IMR-90 (cell line): ENCODE data around the gene CLEC4M. TPM values are rescaled to one million over a fixed set of nuclear protein-coding genes. Genes with fewer than 3 reads are reported as not detected.
A peak's percentile ranks its signal among the peaks of the same experiment; 100 is the strongest.

Experiments
- ATAC-seq: fragments of 200-7000 bp; cut with Tn5 transposase; 2 replicates; pipeline ENCODE4 v1.9.1; 2020; ENCODE audit warnings: low read depth, mild to moderate bottlenecking, moderate library complexity
- BruUV-seq: library from RNA; stranded (reverse); fragments of 400-500 nt; replicated peaks from 2 replicates; lab custom pipeline; 2021; lab: Mats Ljungman, UMichigan
- CTCF ChIA-PET: fragments of 300-600 bp; formaldehyde crosslinking; extraction: SDS; loops from one replicate; lab custom pipeline; 2021; ENCODE audit warnings: antibody characterized with exemption; lab: Yijun Ruan, JAX
- POLR2A ChIA-PET: fragments of 300-600 bp; sonication (Branson Sonifier 250); formaldehyde crosslinking; loops from one replicate; lab custom pipeline; 2022; ENCODE audit warnings: antibody characterized with exemption; ENCODE audit not compliant: unreplicated experiment; lab: Charles Lee
- DNase-seq: peaks from one replicate; pipeline ENCODE4 v3.0.0; 2013
- H2AFZ ChIP-seq: replicated peaks from 2 replicates; pipeline ENCODE3; 2013; ENCODE audit warnings: low read length, mild to moderate bottlenecking; ENCODE audit not compliant: poor library complexity
- H2AK5ac ChIP-seq: 2 replicates; pipeline ENCODE4 v1.6.1; 2013; ENCODE audit warnings: low read depth, low read length, inconsistent platforms
- H2AK9ac ChIP-seq: replicated peaks from 2 replicates; pipeline ENCODE3; 2013; ENCODE audit warnings: mild to moderate bottlenecking, low read depth, low read length, moderate library complexity; ENCODE audit not compliant: poor library complexity
- H2BK120ac ChIP-seq: 2 replicates; pipeline ENCODE4 v1.6.1; 2013; ENCODE audit warnings: low read depth, low read length, inconsistent platforms
- H2BK15ac ChIP-seq: 3 replicates; pipeline ENCODE4 v1.6.1; 2013; ENCODE audit warnings: low read depth, low read length, inconsistent platforms
- H2BK20ac ChIP-seq: 2 replicates; pipeline ENCODE4 v1.6.1; 2013; ENCODE audit warnings: low read depth, mild to moderate bottlenecking, inconsistent platforms, low read length, moderate library complexity
- H2BK5ac ChIP-seq: 2 replicates; pipeline ENCODE4 v1.6.1; 2013; ENCODE audit warnings: mild to moderate bottlenecking, low read depth, low read length, inconsistent platforms; ENCODE audit not compliant: poor library complexity, severe bottlenecking
- H3K14ac ChIP-seq: replicated peaks from 2 replicates; pipeline ENCODE4 v1.6.1; 2013; ENCODE audit warnings: low read depth, low read length, inconsistent platforms
- H3K18ac ChIP-seq: 2 replicates; pipeline ENCODE4 v1.6.1; 2013; ENCODE audit warnings: low read depth, low read length, control low read depth
- H3K23ac ChIP-seq: 2 replicates; pipeline ENCODE4 v1.6.1; 2013; ENCODE audit warnings: low read depth, low read length, inconsistent platforms
- H3K27ac ChIP-seq: 2 replicates; pipeline ENCODE4 v1.5.1; 2013; ENCODE audit warnings: mild to moderate bottlenecking, control low read depth, low read length; ENCODE audit not compliant: insufficient read depth
- H3K27me3 ChIP-seq: 2 replicates; pipeline ENCODE4 v1.6.1; 2013; ENCODE audit warnings: low read length; ENCODE audit not compliant: control insufficient read depth, insufficient read depth
- H3K36me3 ChIP-seq: 2 replicates; pipeline ENCODE4 v1.6.1; 2013; ENCODE audit warnings: low read length, mixed read lengths; ENCODE audit not compliant: control insufficient read depth, insufficient read depth
- H3K4ac ChIP-seq: 2 replicates; pipeline ENCODE4 v1.6.1; 2013; ENCODE audit warnings: low read depth, low read length, inconsistent platforms
- H3K4me1 ChIP-seq: 2 replicates; pipeline ENCODE4 v1.6.1; 2013; ENCODE audit warnings: low read length, mixed read lengths; ENCODE audit not compliant: control insufficient read depth, insufficient read depth
- H3K4me2 ChIP-seq: 2 replicates; pipeline ENCODE4 v1.6.1; 2013; ENCODE audit warnings: low read depth, mild to moderate bottlenecking, control low read depth, low read length, moderate library complexity
- H3K4me3 ChIP-seq: 2 replicates; pipeline ENCODE4 v1.5.1; 2013; ENCODE audit warnings: low read depth, mild to moderate bottlenecking, control low read depth, low read length, moderate library complexity; ENCODE audit not compliant: insufficient read depth
- H3K56ac ChIP-seq: 2 replicates; pipeline ENCODE4 v1.6.1; 2013; ENCODE audit warnings: low read length, inconsistent platforms; ENCODE audit not compliant: insufficient read depth; ENCODE audit errors: extremely low read depth
- H3K79me1 ChIP-seq, 2 experiments: 2 replicates each; pipeline ENCODE4 v1.6.1; 2013; ENCODE audit warnings: low read length in 2 of 2, inconsistent platforms in 1 of 2, low read depth in 1 of 2
- H3K9ac ChIP-seq: 2 replicates; pipeline ENCODE4 v1.6.1; 2013; ENCODE audit warnings: low read depth, low read length, control low read depth
- H3K9me1 ChIP-seq: 2 replicates; pipeline ENCODE4 v1.6.1; 2013; ENCODE audit warnings: low read length, inconsistent platforms; ENCODE audit not compliant: insufficient read depth
- H3K9me3 ChIP-seq: 2 replicates; pipeline ENCODE4 v1.6.1; 2013; ENCODE audit warnings: low read length; ENCODE audit not compliant: control insufficient read depth, insufficient read depth
- H4K20me1 ChIP-seq: 2 replicates; pipeline ENCODE4 v1.6.1; 2013; ENCODE audit warnings: low read length, inconsistent platforms; ENCODE audit not compliant: insufficient read depth
- H4K5ac ChIP-seq: 2 replicates; pipeline ENCODE4 v1.6.1; 2013; ENCODE audit warnings: mild to moderate bottlenecking, low read depth, low read length, control low read depth
- H4K8ac ChIP-seq, 2 experiments: 2 replicates each; pipeline ENCODE4 v1.6.1; 2013; ENCODE audit warnings: low read depth in 2 of 2, low read length in 2 of 2, control low read depth in 1 of 2, inconsistent platforms in 1 of 2
- H4K91ac ChIP-seq: 2 replicates; pipeline ENCODE4 v1.6.1; 2013; ENCODE audit warnings: low read depth, low read length, inconsistent platforms; ENCODE audit not compliant: insufficient read depth
- MAFK ChIP-seq: IDR thresholded peaks from 2 replicates; pipeline ENCODE4 v1.6.1; 2012; ENCODE audit warnings: low read depth, low read length, improper control_type of control experiment
- MAZ ChIP-seq: IDR thresholded peaks from 2 replicates; pipeline ENCODE4 v1.6.1; 2012; ENCODE audit warnings: low read depth, mild to moderate bottlenecking, low read length, improper control_type of control experiment, moderate library complexity, borderline replicate concordance
- MXI1 ChIP-seq: IDR thresholded peaks from 2 replicates; pipeline ENCODE4 v1.6.1; 2012; ENCODE audit warnings: low read depth, mild to moderate bottlenecking, low read length, moderate library complexity, borderline replicate concordance
- POLR2A ChIP-seq: IDR thresholded peaks from 2 replicates; pipeline ENCODE4 v1.6.1; 2012; ENCODE audit warnings: mild to moderate bottlenecking, low read depth, low read length
- RAD21 ChIP-seq: IDR thresholded peaks from 2 replicates; pipeline ENCODE4 v1.6.1; 2012; ENCODE audit warnings: low read length, improper control_type of control experiment
- RFX5 ChIP-seq: IDR thresholded peaks from 2 replicates; pipeline ENCODE4 v1.8.0; 2012; ENCODE audit warnings: low read depth, mild to moderate bottlenecking, low read length, moderate library complexity
- SMC3 ChIP-seq: fragments of 150-350 bp; IDR thresholded peaks from 2 replicates; pipeline ENCODE4 v1.6.1; 2016; ENCODE audit warnings: low read depth, mild to moderate bottlenecking, antibody characterized with exemption, low read length, moderate library complexity
- WGBS, 2 experiments: methylation state at CpG; one replicate each; pipeline versions ENCODE4 v1.1.5 to v1.1.7; 2013; ENCODE audit warnings: missing lambda C conversion rate in 2 of 2; ENCODE audit not compliant: insufficient read length in 1 of 2; ENCODE audit errors: extremely low coverage in 2 of 2; 5-methylcytosine and 5-hydroxymethylcytosine counted together
- dilution Hi-C: fragments of 300-500 bp; cut with HindIII; formaldehyde crosslinking; loops from one replicate; pipeline ENCODE4 v1.14.3; 2018; ENCODE audit warnings: low sequenced_read_pairs; ENCODE audit not compliant: unreplicated experiment
- in situ Hi-C: fragments of 300-500 bp; cut with MboI; formaldehyde crosslinking; loops from 3 replicates; pipeline ENCODE4 v1.14.3; 2019; ENCODE audit warnings: low sequenced_read_pairs, inconsistent platforms, mixed read lengths
- intact Hi-C: fragments of 100-400 bp; cut with micrococcal nuclease; formaldehyde crosslinking; loops from 2 replicates; pipeline ENCODE4 v1.10.0; 2022
- polyA plus RNA-seq, 3 experiments: library from polyadenylated mRNA; depleted of rRNA; stranded (reverse); fragments of >200 nt; gene quantifications; 2 replicates each; pipeline ENCODE4 v1.2.3, GENCODE V29; 2012; ENCODE audit warnings: low replicate concordance in 1 of 3
- total RNA-seq: library from RNA; depleted of rRNA; stranded (reverse); fragments of >200 nt; gene quantifications from 2 replicates; pipeline ENCODE4 v1.2.3, GENCODE V29; 2012
- TF ChIP-seq, protein P1 (sequence below): conservative IDR thresholded peaks from 2 replicates; pipeline ENCODE4 v1.5.1; 2012; ENCODE audit warnings: mild to moderate bottlenecking, low read depth, low read length, improper control_type of control experiment
- TF ChIP-seq, protein P2 (sequence below): fragments of 150-350 bp; IDR thresholded peaks from 2 replicates; pipeline ENCODE4 v1.6.1; 2016; ENCODE audit warnings: low read depth, mild to moderate bottlenecking, low read length, moderate library complexity, borderline replicate concordance
- TF ChIP-seq, protein P3 (sequence below): fragments of 150-350 bp; IDR thresholded peaks from 2 replicates; pipeline ENCODE4 v1.6.1; 2017; ENCODE audit warnings: mild to moderate bottlenecking, antibody characterized with exemption, low read length, low read depth

Gene CLEC4M
- total and polyA plus RNA-seq, 2 of the 4 experiments (the other 2 are of a cell fraction): not detected

DNA sequence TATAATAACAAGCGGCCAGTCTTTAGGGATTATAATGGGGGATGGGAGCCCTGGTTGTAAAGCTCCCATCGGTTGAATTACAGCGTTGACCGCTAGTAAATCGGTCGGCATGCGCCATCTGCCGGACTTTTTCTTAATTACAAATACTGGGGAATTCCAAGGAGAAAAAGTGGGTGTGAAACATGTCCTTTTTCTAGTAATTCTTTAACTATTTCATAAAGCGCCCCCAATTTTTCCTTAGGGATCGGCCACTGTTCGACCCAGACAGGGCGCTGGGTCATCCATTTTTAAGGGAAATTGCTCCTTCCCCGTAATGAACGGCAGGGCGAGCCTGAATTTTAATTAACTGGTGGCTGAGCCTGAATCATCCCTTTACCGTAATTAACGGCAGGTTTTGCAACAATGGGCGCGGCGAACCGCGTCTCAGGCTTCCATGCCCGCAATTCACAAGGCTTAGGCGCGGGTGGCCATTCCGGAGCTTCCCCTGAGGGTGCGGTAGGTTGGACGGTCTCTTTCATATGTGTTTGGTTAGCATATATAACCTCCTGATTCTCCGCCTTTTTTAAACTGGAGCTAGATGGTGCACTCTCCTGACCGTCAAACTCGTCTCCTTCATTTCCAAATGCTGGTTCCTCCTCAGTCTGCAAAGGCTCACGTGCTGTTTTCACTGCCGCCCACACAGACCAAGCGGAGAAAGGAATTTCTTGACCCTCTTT is 36.8 kb downstream of the CLEC4M start (continued):
- TF ChIP-seq RAD21 (peak; percentile 78), POLR2A (no peak), SMC3 (peak; percentile 72)

GRCh38 chr19:7801020-7801570 is 38.1 kb downstream of the CLEC4M start:
- H3K4ac ChIP-seq: no peak overlapping the region
- BruUV-seq: no TSS peak
- in situ Hi-C loops: loop anchor here (5.0 to 25.0 kb wide), 3 partner anchors 234 to 689 kb away; no protein-coding TSS in a partner anchor
- 82% methylated on average over 17 of the region's 17 CpGs; no CpG with 5 or more reads in 1 of the 2 experiments for WGBS, 2 experiments
- no peak for TF ChIP-seq MAFK
- TF ChIP-seq RFX5: no peak
- TF ChIP-seq, protein P1, sequence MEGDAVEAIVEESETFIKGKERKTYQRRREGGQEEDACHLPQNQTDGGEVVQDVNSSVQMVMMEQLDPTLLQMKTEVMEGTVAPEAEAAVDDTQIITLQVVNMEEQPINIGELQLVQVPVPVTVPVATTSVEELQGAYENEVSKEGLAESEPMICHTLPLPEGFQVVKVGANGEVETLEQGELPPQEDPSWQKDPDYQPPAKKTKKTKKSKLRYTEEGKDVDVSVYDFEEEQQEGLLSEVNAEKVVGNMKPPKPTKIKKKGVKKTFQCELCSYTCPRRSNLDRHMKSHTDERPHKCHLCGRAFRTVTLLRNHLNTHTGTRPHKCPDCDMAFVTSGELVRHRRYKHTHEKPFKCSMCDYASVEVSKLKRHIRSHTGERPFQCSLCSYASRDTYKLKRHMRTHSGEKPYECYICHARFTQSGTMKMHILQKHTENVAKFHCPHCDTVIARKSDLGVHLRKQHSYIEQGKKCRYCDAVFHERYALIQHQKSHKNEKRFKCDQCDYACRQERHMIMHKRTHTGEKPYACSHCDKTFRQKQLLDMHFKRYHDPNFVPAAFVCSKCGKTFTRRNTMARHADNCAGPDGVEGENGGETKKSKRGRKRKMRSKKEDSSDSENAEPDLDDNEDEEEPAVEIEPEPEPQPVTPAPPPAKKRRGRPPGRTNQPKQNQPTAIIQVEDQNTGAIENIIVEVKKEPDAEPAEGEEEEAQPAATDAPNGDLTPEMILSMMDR: no peak
- TF ChIP-seq, protein P2, sequence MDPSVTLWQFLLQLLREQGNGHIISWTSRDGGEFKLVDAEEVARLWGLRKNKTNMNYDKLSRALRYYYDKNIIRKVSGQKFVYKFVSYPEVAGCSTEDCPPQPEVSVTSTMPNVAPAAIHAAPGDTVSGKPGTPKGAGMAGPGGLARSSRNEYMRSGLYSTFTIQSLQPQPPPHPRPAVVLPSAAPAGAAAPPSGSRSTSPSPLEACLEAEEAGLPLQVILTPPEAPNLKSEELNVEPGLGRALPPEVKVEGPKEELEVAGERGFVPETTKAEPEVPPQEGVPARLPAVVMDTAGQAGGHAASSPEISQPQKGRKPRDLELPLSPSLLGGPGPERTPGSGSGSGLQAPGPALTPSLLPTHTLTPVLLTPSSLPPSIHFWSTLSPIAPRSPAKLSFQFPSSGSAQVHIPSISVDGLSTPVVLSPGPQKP: no peak
- no peak for TF ChIP-seq MAZ
- TF ChIP-seq, protein P3, sequence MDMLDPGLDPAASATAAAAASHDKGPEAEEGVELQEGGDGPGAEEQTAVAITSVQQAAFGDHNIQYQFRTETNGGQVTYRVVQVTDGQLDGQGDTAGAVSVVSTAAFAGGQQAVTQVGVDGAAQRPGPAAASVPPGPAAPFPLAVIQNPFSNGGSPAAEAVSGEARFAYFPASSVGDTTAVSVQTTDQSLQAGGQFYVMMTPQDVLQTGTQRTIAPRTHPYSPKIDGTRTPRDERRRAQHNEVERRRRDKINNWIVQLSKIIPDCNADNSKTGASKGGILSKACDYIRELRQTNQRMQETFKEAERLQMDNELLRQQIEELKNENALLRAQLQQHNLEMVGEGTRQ: no peak
- TF ChIP-seq MXI1: no peak
- TF ChIP-seq RAD21: no peak
- dilution Hi-C loops: no loop called here
- H3K36me3 ChIP-seq: no peaks in the 10 kb centered on the region
- no peak overlapping the region for H4K91ac ChIP-seq
- intact Hi-C loops: no loop called here
- no peaks in the 10 kb centered on the region for H3K9me1 ChIP-seq
- H2AFZ ChIP-seq: no peak overlapping the region
- no peak overlapping the region for H3K9ac ChIP-seq
- no peak overlapping the region for H2BK120ac ChIP-seq
- no peak overlapping the region for H2BK20ac ChIP-seq
- no peak overlapping the region for H2AK5ac ChIP-seq
- CTCF ChIA-PET: interaction anchor here (2.9 to 6.6 kb wide), 2 partner anchors 234 to 447 kb away, joined by 11 to 53 read pairs; no protein-coding TSS in a partner anchor
- no peak overlapping the region for H3K27ac ChIP-seq
- DNase-seq (no peak), ATAC-seq (no peak)
- no peak overlapping the region for H2AK9ac ChIP-seq
- H2BK5ac ChIP-seq: no peak overlapping the region
- H4K20me1 ChIP-seq: no peaks in the 10 kb centered on the region
- no peak overlapping the region for H3K14ac ChIP-seq
- H4K5ac ChIP-seq: no peak overlapping the region
- H3K79me1 ChIP-seq: no peaks in the 10 kb centered on the region
- no peak overlapping the region for H3K4me2 ChIP-seq
- H3K9me3 ChIP-seq: peaks cover 4% of the 10 kb centered on the region; the same call in 1 of the 2 replicates
- H3K4me1 ChIP-seq: no peaks in the 10 kb centered on the region
- H3K4me3 ChIP-seq: no peak overlapping the region
- H3K27me3 ChIP-seq: no peaks in the 10 kb centered on the region
- H3K56ac ChIP-seq: no peak overlapping the region
- H4K8ac ChIP-seq: no peak overlapping the region
- POLR2A ChIA-PET: no interaction called here
- no peak overlapping the region for H2BK15ac ChIP-seq
- H3K23ac ChIP-seq: no peak overlapping the region
- no peak overlapping the region for H3K18ac ChIP-seq
